HepG2 (cell line): ENCODE measurements around the gene DPM1. TPM values are rescaled to one million over a fixed set of nuclear protein-coding genes. Genes with fewer than 3 reads are reported as not detected.
A peak's percentile ranks its signal among the peaks of the same experiment; 100 is the strongest.

Experiments
- ATF3 ChIP-seq: sonication (generic); formaldehyde crosslinking; IDR thresholded peaks from 2 replicates; pipeline ENCODE4 v1.4.0; 2020; ENCODE audit warnings: missing genetic modification reagents
- BCL3 ChIP-seq: sonication (generic); formaldehyde crosslinking; IDR thresholded peaks from 2 replicates; pipeline ENCODE4 v1.5.1; 2020; ENCODE audit warnings: mild to moderate bottlenecking, missing genetic modification reagents, moderate library complexity
- CCDC6 ChIP-seq: sonication (generic); formaldehyde crosslinking; IDR thresholded peaks from 2 replicates; pipeline ENCODE4 v1.8.1; 2022; ENCODE audit warnings: mild to moderate bottlenecking, missing genetic modification reagents, moderate library complexity
- EP300 ChIP-seq, 3 experiments: sonication (generic) in 1 of 3; formaldehyde crosslinking in 1 of 3; IDR thresholded peaks; 2 replicates each; pipeline versions ENCODE4 v1.5.1 to v1.6.1; 2011 to 2020; ENCODE audit warnings: low read depth in 2 of 3, low read length in 2 of 3, borderline replicate concordance in 1 of 3, improper control_type of control experiment in 1 of 3, mild to moderate bottlenecking in 1 of 3, missing genetic modification reagents in 1 of 3, moderate library complexity in 1 of 3
- FOXK1 ChIP-seq: sonication (generic); formaldehyde crosslinking; IDR thresholded peaks from 2 replicates; pipeline ENCODE4 v1.4.0; 2020; ENCODE audit warnings: low read depth, missing genetic modification reagents, borderline replicate concordance
- IKZF4 ChIP-seq: sonication (generic); formaldehyde crosslinking; IDR thresholded peaks from 2 replicates; pipeline ENCODE4 v1.5.1; 2020; ENCODE audit warnings: borderline replicate concordance, mild to moderate bottlenecking, low read depth, missing genetic modification reagents; ENCODE audit errors: not compliant biosample characterization
- KDM4B ChIP-seq: sonication (generic); formaldehyde crosslinking; IDR thresholded peaks from 2 replicates; pipeline ENCODE4 v1.4.0; 2020; ENCODE audit warnings: missing genetic modification reagents
- MEIS2 ChIP-seq: sonication (generic); formaldehyde crosslinking; IDR thresholded peaks from 2 replicates; pipeline ENCODE4 v1.9.0; 2021; ENCODE audit warnings: mild to moderate bottlenecking, missing genetic modification reagents
- NR2F1 ChIP-seq, 2 experiments: fragments of 450-650 bp in 1 of 2; formaldehyde crosslinking in 1 of 2; IDR thresholded peaks; 2 replicates each; pipeline versions ENCODE4 v1.5.0 to v1.6.1; 2016 to 2020; ENCODE audit warnings: mild to moderate bottlenecking in 1 of 2, missing compliant biosample characterization in 1 of 2, missing genetic modification reagents in 1 of 2, moderate library complexity in 1 of 2
- RBM22 ChIP-seq: fragments of 200-400 bp; formaldehyde crosslinking; optimal IDR thresholded peaks from 2 replicates; pipeline ENCODE3; 2017; ENCODE audit warnings: mild to moderate bottlenecking, low read length, moderate library complexity
- SAFB2 ChIP-seq: sonication (generic); formaldehyde crosslinking; IDR thresholded peaks from 2 replicates; pipeline ENCODE4 v1.5.1; 2020; ENCODE audit warnings: missing genetic modification reagents, low read depth, mild to moderate bottlenecking, borderline replicate concordance
- ZBTB37 ChIP-seq: sonication (generic); formaldehyde crosslinking; IDR thresholded peaks from 2 replicates; pipeline ENCODE4 v1.4.0; 2020; ENCODE audit warnings: mild to moderate bottlenecking, missing genetic modification reagents
- ZNF281 ChIP-seq: sonication (generic); formaldehyde crosslinking; IDR thresholded peaks from 2 replicates; pipeline ENCODE4 v1.4.0; 2020; ENCODE audit warnings: missing genetic modification reagents, borderline replicate concordance
- ZNF460 ChIP-seq: sonication (generic); formaldehyde crosslinking; IDR thresholded peaks from 2 replicates; pipeline ENCODE4 v1.5.1; 2020; ENCODE audit warnings: missing genetic modification reagents, mild to moderate bottlenecking, borderline replicate concordance
- ZNF484 ChIP-seq: sonication (generic); formaldehyde crosslinking; IDR thresholded peaks from 2 replicates; pipeline ENCODE4 v1.5.1; 2020; ENCODE audit warnings: mild to moderate bottlenecking, low read depth, missing genetic modification reagents, borderline replicate concordance
- ZNF496 ChIP-seq: sonication (generic); formaldehyde crosslinking; IDR thresholded peaks from 2 replicates; pipeline ENCODE4 v1.8.1; 2023; ENCODE audit warnings: mild to moderate bottlenecking, moderate library complexity, missing genetic modification reagents; ENCODE audit not compliant: insufficient replicate concordance
- ZNF709 ChIP-seq: sonication (generic); formaldehyde crosslinking; IDR thresholded peaks from 2 replicates; pipeline ENCODE4 v1.5.0; 2020; ENCODE audit warnings: mild to moderate bottlenecking, missing genetic modification reagents
- ZNF747 ChIP-seq: sonication (generic); formaldehyde crosslinking; IDR thresholded peaks from 2 replicates; pipeline ENCODE4 v1.8.1; 2023; ENCODE audit warnings: missing genetic modification reagents, mild to moderate bottlenecking, borderline replicate concordance
- polyA plus RNA-seq, 8 experiments: library from polyadenylated mRNA; depleted of rRNA in 3 of 8; stranded (reverse) in 7 of 8; unstranded in 1 of 8; fragments of >200 nt; fragmentation: Illumina TruSeq in 4 of 8; extraction: Trizol in 4 of 8; gene quantifications; 2 replicates each; pipeline versions ENCODE4 v1.2.1 to v1.2.3, GENCODE V29; 2011 to 2016; ENCODE audit warnings: low read depth in 4 of 8, missing spikeins in 1 of 8, mixed read lengths in 1 of 8; ENCODE audit not compliant: insufficient read depth in 1 of 8
- total RNA-seq, 5 experiments: library from RNA; depleted of rRNA; stranded (reverse); fragments of >200 nt; fragmentation: Illumina TruSeq; extraction: Trizol; gene quantifications; 2 replicates each; pipeline ENCODE4 v1.2.3, GENCODE V29; 2016; ENCODE audit warnings: low read depth in 1 of 5

The DPM1 gene
- total and polyA plus RNA-seq, 2 of the 13 experiments (the other 11 are each of a cell fraction or from before 2014, with no cell fraction given) = 83.2 to 161 TPM

GRCh38 chr20:50957798-50958614 is at the start of gene DPM1 (continued):
- TF ChIP-seq ZBTB37 (CRISPR knock-in tag) (no peak), SAFB2 (CRISPR knock-in tag) (no peak), CCDC6 (CRISPR knock-in tag) (no peak), EP300 (IDR thresholded peaks at IDR 0.05; ENCODE audit: low read depth in 2 of 2, low read length in 2 of 2) (no peak; a peak in 1 of 4 replicates), EP300 (CRISPR knock-in tag; IDR thresholded peaks at IDR 0.05; ENCODE audit: borderline replicate concordance) (peak; percentile 31; the same call in 1 of the 2 replicates), FOXK1 (CRISPR knock-in tag) (0 out of 2 replicates have a peak, but pooled peaks have one; percentile 83), NR2F1 (CRISPR knock-in tag; IDR thresholded peaks at IDR 0.05) (0 out of 4 replicates have a peak, but pooled peaks of 1 of the 2 experiments have one; percentile 23), ATF3 (CRISPR knock-in tag) (peak; percentile 73; the same call in 1 of the 2 replicates), ZNF496 (CRISPR knock-in tag) (no peak), ZNF747 (CRISPR knock-in tag) (peak; percentile 1; the same call in 1 of the 2 replicates), ZNF709 (CRISPR knock-in tag) (peak; percentile 74; the same call in 1 of the 2 replicates), MEIS2 (peak; percentile 13; the same call in 1 of the 2 replicates), RBM22 (no peak), KDM4B (CRISPR knock-in tag) (peak; percentile 87; the same call in 1 of the 2 replicates), BCL3 (CRISPR knock-in tag) (peak; percentile 17; the same call in 1 of the 2 replicates), IKZF4 (peak; percentile 84), ZNF281 (CRISPR knock-in tag) (peak; percentile 69; the same call in 1 of the 2 replicates), ZNF460 (CRISPR knock-in tag) (no peak), ZNF484 (no peak)
